ELR (cell line): ENCODE results near the gene BHLHE40.

ENCODE experiments used
- DNase-seq: peaks from one replicate; pipeline ENCODE4 v3.0.0-alpha.2; 2015; ENCODE audit warnings: low read depth

The BHLHE40 gene

GRCh38 chr3:5002174-5002870 is 23.1 kb downstream of the BHLHE40 start:
- DNase-seq = no peak

GRCh38 chr3:5002871-5003247 is 23.6 kb downstream of the BHLHE40 start:
- no peak for DNase-seq

- DNase-seq = no peak
These were observed 25.3 kb downstream of the BHLHE40 start for GRCh38 chr3:5004319-5005152.

GRCh38 chr3:5005367-5005766 is 26.1 kb downstream of the BHLHE40 start:
- DNase-seq = no peak

GRCh38 chr3:5006755-5007202 is 27.5 kb downstream of the BHLHE40 start:
- no peak for DNase-seq

- no peak for DNase-seq
These were observed 28.6 kb downstream of the BHLHE40 start for GRCh38 chr3:5007873-5008272.

GRCh38 chr3:5009506-5010109 is 30.4 kb downstream of the BHLHE40 start:
- DNase-seq = no peak

- DNase-seq = no peak
These were observed 30.9 kb downstream of the BHLHE40 start for GRCh38 chr3:5010140-5010539.

GRCh38 chr3:5010706-5011554 is 31.7 kb downstream of the BHLHE40 start:
- no peak for DNase-seq

GRCh38 chr3:5011555-5012256 is 32.5 kb downstream of the BHLHE40 start:
- no peak for DNase-seq

- no peak for DNase-seq
These were observed 33.1 kb downstream of the BHLHE40 start for GRCh38 chr3:5012367-5012766.

GRCh38 chr3:5013021-5013906 is 34.0 kb downstream of the BHLHE40 start:
- peak; percentile 76 for DNase-seq

- no peak for DNase-seq
These were observed 35.2 kb downstream of the BHLHE40 start for GRCh38 chr3:5014391-5014790.

GRCh38 chr3:5015056-5015455 is 35.8 kb downstream of the BHLHE40 start:
- DNase-seq = no peak

GRCh38 chr3:5016211-5017161 is 37.2 kb downstream of the BHLHE40 start:
- peak; percentile 62 for DNase-seq

GRCh38 chr3:5017925-5018531 is 38.8 kb downstream of the BHLHE40 start:
- peak; percentile 12 for DNase-seq

GRCh38 chr3:5019411-5020241 is 40.4 kb downstream of the BHLHE40 start:
- DNase-seq = no peak

- DNase-seq = no peak
These were observed 41.0 kb downstream of the BHLHE40 start for GRCh38 chr3:5020242-5020722.
